Astrocyte of the cerebellum (primary cell): ENCODE results near the gene DGKI.

Experiments
- DNase-seq: peaks from one replicate; pipeline ENCODE4 v3.0.0-alpha.2; 2011; ENCODE audit warnings: low read depth
- H3K4me3 ChIP-seq: 2 replicates; pipeline ENCODE4 v1.5.1; 2011; ENCODE audit warnings: mild to moderate bottlenecking, low read depth, low read length, moderate library complexity
- CTCF ChIP-seq: IDR thresholded peaks from 2 replicates; pipeline ENCODE4 v1.5.1; 2012; ENCODE audit warnings: low read length, low read depth, moderate library complexity, mild to moderate bottlenecking; ENCODE audit errors: missing control alignments
- in situ Hi-C: cut with HindIII; loops from 2 replicates; pipeline ENCODE4 v1.10.0; 2017; ENCODE audit warnings: low sequenced_read_pairs

DGKI gene

GRCh38 chr7:137343281-137343841, 503.4 kb downstream of the DGKI start, which contains the start of gene PTN:
Gene PTN (minus strand): TSS chr7:137343733. CDS start chr7:137254973, 88,760 bp downstream.
- in situ Hi-C loops = no loop called here
- peak within 1 kb of the TSS; percentile 74 for H3K4me3 ChIP-seq
- TF ChIP-seq CTCF = no peak
- DNase-seq = peak; percentile 47

GRCh38 chr7:137342828-137343261, 503.9 kb downstream of the DGKI start:
- H3K4me3 ChIP-seq = peak overlapping the region; percentile 74
- in situ Hi-C loops = no loop called here
- TF ChIP-seq CTCF = no peak
- DNase-seq = no peak

GRCh38 chr7:137342265-137342664, 504.5 kb downstream of the DGKI start:
- in situ Hi-C loops = no loop called here
- DNase-seq = no peak
- TF ChIP-seq CTCF = no peak
- H3K4me3 ChIP-seq = peak overlapping the region; percentile 74

GRCh38 chr7:137337902-137338301, 508.9 kb downstream of the DGKI start:
- no peak overlapping the region for H3K4me3 ChIP-seq
- TF ChIP-seq CTCF = no peak
- in situ Hi-C loops = no loop called here
- DNase-seq = no peak

- no peak overlapping the region for H3K4me3 ChIP-seq
- TF ChIP-seq CTCF = no peak
- in situ Hi-C loops = no loop called here
- DNase-seq = no peak
These were observed 511.0 kb downstream of the DGKI start for GRCh38 chr7:137335814-137336213.

- DNase-seq = peak; percentile 78
- in situ Hi-C loops = no loop called here
- H3K4me3 ChIP-seq = no peak overlapping the region
- TF ChIP-seq CTCF = no peak
These were observed 515.4 kb downstream of the DGKI start for GRCh38 chr7:137331378-137331777.
